ENCODE results near the gene HELT. TPM values are rescaled to one million over a fixed set of nuclear protein-coding genes. Genes with fewer than 3 reads are reported as not detected.

HELT gene
- total and polyA plus RNA-seq, 2 experiments from 2014 or later: not detected

- H3K4me2 ChIP-seq: peak overlapping the region; percentile 69
- H3K4me3 ChIP-seq: no peak overlapping the region
- H3K79me2 ChIP-seq: no peaks in the 10 kb centered on the region
- H3K9me3 ChIP-seq (ENCODE audit: low read depth): no peaks in the 10 kb centered on the region
- no peaks in the 10 kb centered on the region for H4K20me1 ChIP-seq (ENCODE audit: insufficient read depth, poor library complexity, severe bottlenecking)
- no peak overlapping the region for H2AFZ ChIP-seq
- DNase-seq (ENCODE audit: low spot score): no peak
- H3K4me1 ChIP-seq (ENCODE audit: insufficient read depth): peaks cover 2% of the 10 kb centered on the region
- no peaks in the 10 kb centered on the region for H3K36me3 ChIP-seq (replicated peaks; ENCODE audit: insufficient read depth, low read depth)
- 3% methylated on average over 50 of the region's 57 CpGs for WGBS (ENCODE audit: low lambda C conversion rate, missing lambda C conversion rate)
- H3K27me3 ChIP-seq: peaks cover 100% of the 10 kb centered on the region
- no peak overlapping the region for H3K27ac ChIP-seq
- H3K9me2 ChIP-seq (replicated peaks; ENCODE audit: insufficient read depth): no peaks in the 10 kb centered on the region
- TF ChIP-seq EZH2phosphoT487 (IDR thresholded peaks at IDR 0.05; ENCODE audit: low read depth, severe bottlenecking, unreplicated experiment): no peak
- no peak for TF ChIP-seq EZH2 (IDR thresholded peaks at IDR 0.05; ENCODE audit: borderline replicate concordance)
- TF ChIP-seq CTCF (IDR thresholded peaks at IDR 0.05; ENCODE audit: poor library complexity): no peak
These were observed 1.4 kb downstream of the HELT start for GRCh38 chr4:185019456-185020292.

- Histone ChIP-seq H3K4me2 (peak overlapping the region; percentile 69), H3K4me1 (ENCODE audit: insufficient read depth) (peaks cover 2% of the 10 kb centered on the region)
These were observed 2.1 kb downstream of the HELT start for GRCh38 chr4:185020293-185020808.

GRCh38 chr4:185020863-185021761 is 2.8 kb downstream of the HELT start:
- WGBS (ENCODE audit: low lambda C conversion rate, missing lambda C conversion rate): 5% methylated on average over 55 of the region's 55 CpGs
- TF ChIP-seq EZH2phosphoT487 (IDR thresholded peaks at IDR 0.05; ENCODE audit: low read depth, severe bottlenecking, unreplicated experiment): no peak
- peak; percentile 66 for TF ChIP-seq EZH2 (IDR thresholded peaks at IDR 0.05; ENCODE audit: borderline replicate concordance)
- Histone ChIP-seq H3K9me2 (replicated peaks; ENCODE audit: insufficient read depth) (no peaks in the 10 kb centered on the region), H3K27me3 (peaks cover 98% of the 10 kb centered on the region), H3K27ac (no peak overlapping the region), H3K4me3 (no peak overlapping the region), H2AFZ (no peak overlapping the region), H3K4me1 (ENCODE audit: insufficient read depth) (peaks cover 2% of the 10 kb centered on the region), H4K20me1 (ENCODE audit: insufficient read depth, poor library complexity, severe bottlenecking) (no peaks in the 10 kb centered on the region), H3K9me3 (ENCODE audit: low read depth) (no peaks in the 10 kb centered on the region), H3K36me3 (replicated peaks; ENCODE audit: insufficient read depth, low read depth) (no peaks in the 10 kb centered on the region), H3K79me2 (no peaks in the 10 kb centered on the region), H3K4me2 (peak overlapping the region; percentile 69)
- no peak for DNase-seq (ENCODE audit: low spot score)

More at GRCh38 chr4:185020293-185020808, 2.1 kb downstream of the HELT start:
- TF ChIP-seq EZH2phosphoT487 (IDR thresholded peaks at IDR 0.05; ENCODE audit: low read depth, severe bottlenecking, unreplicated experiment) (no peak), EZH2 (IDR thresholded peaks at IDR 0.05; ENCODE audit: borderline replicate concordance) (no peak), CTCF (IDR thresholded peaks at IDR 0.05; ENCODE audit: poor library complexity) (no peak)
- no peaks in the 10 kb centered on the region for H3K36me3 ChIP-seq (replicated peaks; ENCODE audit: insufficient read depth, low read depth)
- WGBS (ENCODE audit: low lambda C conversion rate, missing lambda C conversion rate): 2% methylated on average over 46 of the region's 48 CpGs
- no peaks in the 10 kb centered on the region for H3K9me2 ChIP-seq (replicated peaks; ENCODE audit: insufficient read depth)
- no peak overlapping the region for H3K4me3 ChIP-seq
- no peaks in the 10 kb centered on the region for H3K79me2 ChIP-seq
- no peak for DNase-seq (ENCODE audit: low spot score)
- H3K27me3 ChIP-seq: peaks cover 100% of the 10 kb centered on the region
- no peak overlapping the region for H3K27ac ChIP-seq
- H3K9me3 ChIP-seq (ENCODE audit: low read depth): no peaks in the 10 kb centered on the region
- no peak overlapping the region for H2AFZ ChIP-seq
- H4K20me1 ChIP-seq (ENCODE audit: insufficient read depth, poor library complexity, severe bottlenecking): no peaks in the 10 kb centered on the region
